MCF 10A (cell line): ENCODE measurements around the gene MPZL1. TPM values are rescaled to one million over a fixed set of nuclear protein-coding genes. Genes with fewer than 3 reads are reported as not detected.

Experiments
- BruUV-seq: library from RNA; stranded (reverse); fragments of 400-500 nt; replicated peaks from 2 replicates; lab custom pipeline; 2021; lab: Mats Ljungman, UMichigan
- CTCF ChIA-PET: fragments of 300-600 bp; sonication (Branson Sonifier 250); formaldehyde crosslinking; extraction: SDS; loops from one replicate; lab custom pipeline; 2021; ENCODE audit warnings: antibody characterized with exemption, inconsistent platforms; lab: Yijun Ruan, JAX
- POLR2A ChIA-PET: fragments of 300-600, 350-650 bp; sonication (Branson Sonifier 250); formaldehyde crosslinking; extraction: SDS; loops from one replicate; lab custom pipeline; 2020; ENCODE audit warnings: antibody characterized with exemption, inconsistent platforms; lab: Yijun Ruan, JAX
- DNase-seq: peaks from one replicate; pipeline ENCODE4 v3.0.0-alpha.2; 2018; ENCODE audit not compliant: unreplicated experiment
- H3K27ac Mint-ChIP-seq: one replicate; pipeline ENCODE4 v1.8.0; 2022; ENCODE audit warnings: mild to moderate bottlenecking, low read depth, mixed read lengths; ENCODE audit not compliant: unreplicated experiment
- H3K27me3 Mint-ChIP-seq: one replicate; pipeline ENCODE4 v1.8.0; 2022; ENCODE audit warnings: mixed read lengths; ENCODE audit not compliant: insufficient read depth, unreplicated experiment
- H3K36me3 Mint-ChIP-seq: one replicate; pipeline ENCODE4 v1.8.0; 2022; ENCODE audit warnings: mild to moderate bottlenecking, moderate library complexity, mixed read lengths; ENCODE audit not compliant: insufficient read depth, unreplicated experiment
- H3K4me1 Mint-ChIP-seq: one replicate; pipeline ENCODE4 v1.8.0; 2022; ENCODE audit warnings: mixed read lengths; ENCODE audit not compliant: insufficient read depth, unreplicated experiment
- H3K4me3 Mint-ChIP-seq: one replicate; pipeline ENCODE4 v1.8.0; 2022; ENCODE audit warnings: mild to moderate bottlenecking, moderate library complexity, mixed read lengths; ENCODE audit not compliant: unreplicated experiment
- H3K9me3 Mint-ChIP-seq: one replicate; pipeline ENCODE4 v1.8.0; 2022; ENCODE audit warnings: mixed read lengths; ENCODE audit not compliant: unreplicated experiment
- intact Hi-C: fragments of 100-400 bp; cut with micrococcal nuclease; formaldehyde crosslinking; loops from 2 replicates; pipeline ENCODE4 v1.14.1; 2022
- total RNA-seq: library from RNA; stranded (reverse); gene quantifications from 2 replicates; pipeline ENCODE4 v1.2.3, GENCODE V29; 2022
- TF ChIP-seq, protein P1 (sequence below): fragments of 200-600 bp; IDR thresholded peaks from one replicate; pipeline ENCODE4 v1.8.0; 2022; ENCODE audit warnings: antibody characterized with exemption, mild to moderate bottlenecking; ENCODE audit not compliant: unreplicated experiment

MPZL1 gene
- total RNA-seq, 1 experiment from 2014 or later = 169 TPM

DNA sequence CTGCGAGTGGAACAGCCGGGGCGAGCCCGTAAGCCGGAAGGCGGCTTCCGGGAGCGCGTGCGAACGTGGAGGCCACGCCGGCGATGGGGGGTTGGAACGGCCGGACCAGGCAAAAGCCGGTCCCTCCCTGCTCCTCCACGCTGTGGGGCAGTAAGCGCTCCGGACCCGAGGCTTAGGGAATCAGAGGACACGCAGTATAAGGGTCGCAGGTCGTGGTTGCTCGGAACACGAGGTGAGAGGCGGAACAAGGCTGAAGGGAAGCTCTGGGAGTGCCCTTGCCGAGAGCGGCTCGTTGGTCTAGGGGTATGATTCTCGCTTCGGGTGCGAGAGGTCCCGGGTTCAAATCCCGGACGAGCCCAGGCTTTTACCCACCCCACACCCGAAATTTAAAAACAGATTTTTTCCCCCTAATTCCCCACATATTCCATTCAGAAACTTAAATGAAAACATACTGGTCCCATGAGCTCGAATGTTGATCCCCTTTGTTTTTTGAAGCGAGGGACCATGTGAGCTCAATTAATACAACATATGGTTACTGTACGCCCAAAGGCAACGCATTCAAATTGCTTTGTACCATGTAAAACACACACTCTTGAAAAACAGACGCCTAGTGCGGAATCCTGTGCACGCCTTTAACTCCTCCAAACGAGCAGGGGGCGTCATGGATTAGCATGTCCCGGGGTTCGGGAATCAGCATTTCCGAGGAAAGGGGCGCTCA lies 7.2 kb upstream of the MPZL1 start:
- Mint-ChIP-seq H3K9me3 (no peaks in the 10 kb centered on the region), H3K4me1 (peaks cover 16% of the 10 kb centered on the region), H3K4me3 (peak overlapping the region; percentile 88), H3K27ac (peak overlapping the region; percentile 91), H3K36me3 (peaks cover 25% of the 10 kb centered on the region), H3K27me3 (no peaks in the 10 kb centered on the region)
- intact Hi-C loops = loop anchor here (1.0 kb wide), 3 partner anchors 83 to 222 kb away; partner anchors contain the start of gene DCAF6
- TF ChIP-seq, protein P1, sequence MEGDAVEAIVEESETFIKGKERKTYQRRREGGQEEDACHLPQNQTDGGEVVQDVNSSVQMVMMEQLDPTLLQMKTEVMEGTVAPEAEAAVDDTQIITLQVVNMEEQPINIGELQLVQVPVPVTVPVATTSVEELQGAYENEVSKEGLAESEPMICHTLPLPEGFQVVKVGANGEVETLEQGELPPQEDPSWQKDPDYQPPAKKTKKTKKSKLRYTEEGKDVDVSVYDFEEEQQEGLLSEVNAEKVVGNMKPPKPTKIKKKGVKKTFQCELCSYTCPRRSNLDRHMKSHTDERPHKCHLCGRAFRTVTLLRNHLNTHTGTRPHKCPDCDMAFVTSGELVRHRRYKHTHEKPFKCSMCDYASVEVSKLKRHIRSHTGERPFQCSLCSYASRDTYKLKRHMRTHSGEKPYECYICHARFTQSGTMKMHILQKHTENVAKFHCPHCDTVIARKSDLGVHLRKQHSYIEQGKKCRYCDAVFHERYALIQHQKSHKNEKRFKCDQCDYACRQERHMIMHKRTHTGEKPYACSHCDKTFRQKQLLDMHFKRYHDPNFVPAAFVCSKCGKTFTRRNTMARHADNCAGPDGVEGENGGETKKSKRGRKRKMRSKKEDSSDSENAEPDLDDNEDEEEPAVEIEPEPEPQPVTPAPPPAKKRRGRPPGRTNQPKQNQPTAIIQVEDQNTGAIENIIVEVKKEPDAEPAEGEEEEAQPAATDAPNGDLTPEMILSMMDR = no peak
- POLR2A ChIA-PET = interaction anchor here (0.6 to 5.8 kb wide), 37 partner anchors 9 to 745 kb away, joined by 3 to 154 read pairs (median 4); partner anchors contain the start of genes CREG1, DCAF6, MPC2 and SFT2D2
- CTCF ChIA-PET = interaction anchor here (0.6 to 5.5 kb wide), 48 partner anchors 8 to 375 kb away, joined by 3 to 46 read pairs (median 4); partner anchors contain the start of genes ADCY10 and DCAF6
- BruUV-seq = TSS peak; percentile 52
- DNase-seq = peak; percentile 92

DNA sequence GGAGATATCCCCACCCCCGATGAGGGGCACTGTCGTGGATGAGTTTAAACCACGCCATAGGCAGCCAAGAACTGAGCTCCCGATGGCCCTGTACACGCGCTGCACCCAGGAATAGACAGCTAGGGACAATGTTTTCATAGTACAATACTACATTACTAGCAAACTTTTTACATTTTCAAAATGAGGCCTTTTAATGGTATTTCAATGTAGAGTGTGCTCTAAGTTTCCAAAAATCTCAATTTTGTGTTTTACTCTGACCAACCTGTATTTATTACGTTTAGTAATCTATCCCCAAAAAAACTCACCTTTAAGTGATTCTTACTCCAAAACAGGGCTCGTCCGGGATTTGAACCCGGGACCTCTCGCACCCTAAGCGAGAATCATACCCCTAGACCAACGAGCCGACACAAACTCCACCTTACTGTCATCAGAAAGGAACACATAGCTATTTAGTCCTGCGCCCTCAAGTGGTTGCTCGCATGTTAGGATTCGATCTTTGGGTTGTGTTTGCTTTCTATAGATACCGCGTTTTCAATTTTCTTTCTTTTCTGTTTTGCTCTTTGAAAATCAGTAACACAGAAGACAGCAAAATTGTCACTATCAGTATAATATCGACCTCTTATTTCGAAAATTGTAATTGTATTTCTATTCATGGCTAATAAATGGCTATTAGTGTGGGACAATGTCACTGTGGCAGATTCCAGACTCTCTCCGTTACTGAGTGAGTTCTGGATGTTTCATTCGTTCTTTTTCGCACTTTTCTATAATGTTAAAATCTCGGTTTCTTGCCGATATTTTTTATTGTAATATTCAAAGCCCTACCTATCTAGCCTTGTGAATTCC lies 6.4 kb upstream of the MPZL1 start:
- H3K27ac Mint-ChIP-seq = peak overlapping the region; percentile 91
- no peaks in the 10 kb centered on the region for H3K27me3 Mint-ChIP-seq
- no TSS peak for BruUV-seq
- H3K36me3 Mint-ChIP-seq = peaks cover 25% of the 10 kb centered on the region
- intact Hi-C loops = loop anchor here (1.0 kb wide), 3 partner anchors 82 to 221 kb away; partner anchors contain the start of gene DCAF6
- peak; percentile 97 for DNase-seq
- peaks cover 16% of the 10 kb centered on the region for H3K4me1 Mint-ChIP-seq
- ChIA-PET POLR2A (interaction anchor here (0.6 to 5.8 kb wide), 35 partner anchors 9 to 745 kb away, joined by 3 to 154 read pairs (median 4); partner anchors contain the start of genes CREG1, DCAF6, MPC2 and SFT2D2), CTCF (interaction anchor here (0.5 to 5.5 kb wide), 50 partner anchors 8 to 464 kb away, joined by 3 to 46 read pairs (median 4); partner anchors contain the start of genes ADCY10 and DCAF6)
- no peaks in the 10 kb centered on the region for H3K9me3 Mint-ChIP-seq
- peak overlapping the region; percentile 88 for H3K4me3 Mint-ChIP-seq
- TF ChIP-seq, protein P1 = peak; percentile 98

DNA sequence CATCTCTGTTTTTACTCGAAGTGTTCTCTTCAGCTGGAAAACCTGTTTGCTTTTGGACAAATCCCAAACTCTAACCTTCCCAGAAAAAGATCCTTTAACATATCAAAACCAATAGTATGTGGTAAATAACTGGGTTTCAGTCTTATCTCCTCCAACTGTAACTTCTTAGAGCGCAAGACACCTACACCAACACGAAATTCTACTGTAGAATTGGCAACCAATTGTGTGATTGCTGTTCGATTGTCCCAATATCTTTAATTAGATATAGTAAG lies 5.8 kb upstream of the MPZL1 start:
- H3K4me3 Mint-ChIP-seq = peak overlapping the region; percentile 88
- H3K27ac Mint-ChIP-seq = peak overlapping the region; percentile 91
- peaks cover 25% of the 10 kb centered on the region for H3K36me3 Mint-ChIP-seq
- intact Hi-C loops = loop anchor here (1.0 kb wide), 3 partner anchors 81 to 220 kb away; partner anchors contain the start of gene DCAF6
- TF ChIP-seq, protein P1 = no peak
- H3K27me3 Mint-ChIP-seq = no peaks in the 10 kb centered on the region
- no peak for DNase-seq
- H3K9me3 Mint-ChIP-seq = no peaks in the 10 kb centered on the region
- CTCF ChIA-PET = interaction anchor here (0.7 to 5.5 kb wide), 22 partner anchors 8 to 464 kb away, joined by 3 to 46 read pairs (median 8); no protein-coding TSS in a partner anchor
- H3K4me1 Mint-ChIP-seq = peaks cover 20% of the 10 kb centered on the region
- POLR2A ChIA-PET = interaction anchor here (0.6 to 5.8 kb wide), 20 partner anchors 9 to 464 kb away, joined by 3 to 154 read pairs (median 8); partner anchors contain the start of genes CREG1, DCAF6 and MPC2
- BruUV-seq = no TSS peak
